RWPE2 (cell line): ENCODE data around the gene TAF11L2.
"Not testable (repeated sequence)": the region's sequence is repeated elsewhere in the genome, so short reads cannot be mapped to it uniquely, and the experiment has no call there.

ENCODE experiments used
- ATAC-seq: fragments of 200-7000 bp; cut with Tn5 transposase; 3 replicates; pipeline ENCODE4 v1.9.1; 2021; ENCODE audit warnings: low read depth
- DNase-seq: peaks from one replicate; pipeline ENCODE4 v3.0.0-alpha.2; 2020; ENCODE audit warnings: low spot score
- H3K27ac ChIP-seq: fragments of 450-650 bp; 2 replicates; pipeline ENCODE4 v1.5.1; 2017; ENCODE audit warnings: mild to moderate bottlenecking; ENCODE audit not compliant: poor library complexity, severe bottlenecking
- H3K27me3 ChIP-seq: fragments of 250-450 bp; sonication (Bioruptor Pico); 2 replicates; pipeline ENCODE4 v1.5.1; 2021; ENCODE audit warnings: mild to moderate bottlenecking, moderate library complexity; ENCODE audit not compliant: insufficient read depth, poor library complexity, severe bottlenecking
- H3K36me3 ChIP-seq: fragments of 250-450 bp; sonication (Bioruptor Pico); 2 replicates; pipeline ENCODE4 v1.5.1; 2020; ENCODE audit warnings: low read depth, mild to moderate bottlenecking, moderate library complexity
- H3K4me1 ChIP-seq: fragments of 250-450 bp; sonication (Bioruptor Pico); 2 replicates; pipeline ENCODE4 v1.5.1; 2021; ENCODE audit warnings: mild to moderate bottlenecking, moderate library complexity; ENCODE audit not compliant: insufficient read depth, poor library complexity, severe bottlenecking
- H3K4me3 ChIP-seq: fragments of 250-450 bp; sonication (Bioruptor Pico); 2 replicates; pipeline ENCODE4 v1.5.1; 2021; ENCODE audit warnings: mild to moderate bottlenecking, moderate library complexity; ENCODE audit not compliant: severe bottlenecking
- H3K9me3 ChIP-seq: fragments of 250-450 bp; sonication (Bioruptor Pico); 2 replicates; pipeline ENCODE4 v1.5.1; 2021; ENCODE audit warnings: mild to moderate bottlenecking, moderate library complexity; ENCODE audit not compliant: severe bottlenecking
- TF ChIP-seq, protein P1 (sequence below): fragments of 450-650 bp; IDR thresholded peaks from one replicate; pipeline ENCODE4 v1.5.1; 2017; ENCODE audit warnings: mild to moderate bottlenecking, moderate library complexity; ENCODE audit not compliant: poor library complexity, severe bottlenecking

TAF11L2 gene

DNA sequence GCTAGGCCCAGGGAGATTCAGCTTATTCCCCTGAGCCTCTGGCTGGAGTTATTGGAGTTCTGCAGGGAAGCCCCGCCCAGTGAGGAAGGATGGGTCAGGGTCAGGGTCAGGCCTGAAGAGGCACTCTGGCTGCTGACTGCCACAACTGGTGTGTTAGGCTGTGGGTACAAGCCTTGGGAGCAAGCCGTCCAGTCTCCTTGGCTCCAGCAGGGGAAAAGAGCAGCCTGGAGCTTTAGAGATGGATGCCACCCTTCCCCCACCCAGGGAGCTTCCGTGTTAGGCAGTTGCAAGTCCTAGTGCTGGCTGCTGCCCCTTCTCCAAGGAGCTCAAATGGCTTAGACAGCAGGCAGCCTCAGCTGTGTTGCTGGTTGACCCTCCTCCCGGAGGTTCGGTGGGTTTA lies 34.4 kb upstream of the TAF11L2 start:
- no peaks in the 10 kb centered on the region for H3K36me3 ChIP-seq
- no peak for DNase-seq
- ATAC-seq: no peak
- H3K27ac ChIP-seq: no peak overlapping the region
- H3K4me1 ChIP-seq: no peaks in the 10 kb centered on the region
- no peak overlapping the region for H3K4me3 ChIP-seq
- H3K9me3 ChIP-seq: no peaks in the 10 kb centered on the region
- TF ChIP-seq, protein P1, sequence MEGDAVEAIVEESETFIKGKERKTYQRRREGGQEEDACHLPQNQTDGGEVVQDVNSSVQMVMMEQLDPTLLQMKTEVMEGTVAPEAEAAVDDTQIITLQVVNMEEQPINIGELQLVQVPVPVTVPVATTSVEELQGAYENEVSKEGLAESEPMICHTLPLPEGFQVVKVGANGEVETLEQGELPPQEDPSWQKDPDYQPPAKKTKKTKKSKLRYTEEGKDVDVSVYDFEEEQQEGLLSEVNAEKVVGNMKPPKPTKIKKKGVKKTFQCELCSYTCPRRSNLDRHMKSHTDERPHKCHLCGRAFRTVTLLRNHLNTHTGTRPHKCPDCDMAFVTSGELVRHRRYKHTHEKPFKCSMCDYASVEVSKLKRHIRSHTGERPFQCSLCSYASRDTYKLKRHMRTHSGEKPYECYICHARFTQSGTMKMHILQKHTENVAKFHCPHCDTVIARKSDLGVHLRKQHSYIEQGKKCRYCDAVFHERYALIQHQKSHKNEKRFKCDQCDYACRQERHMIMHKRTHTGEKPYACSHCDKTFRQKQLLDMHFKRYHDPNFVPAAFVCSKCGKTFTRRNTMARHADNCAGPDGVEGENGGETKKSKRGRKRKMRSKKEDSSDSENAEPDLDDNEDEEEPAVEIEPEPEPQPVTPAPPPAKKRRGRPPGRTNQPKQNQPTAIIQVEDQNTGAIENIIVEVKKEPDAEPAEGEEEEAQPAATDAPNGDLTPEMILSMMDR: no peak
- H3K27me3 ChIP-seq: no peaks in the 10 kb centered on the region

DNA sequence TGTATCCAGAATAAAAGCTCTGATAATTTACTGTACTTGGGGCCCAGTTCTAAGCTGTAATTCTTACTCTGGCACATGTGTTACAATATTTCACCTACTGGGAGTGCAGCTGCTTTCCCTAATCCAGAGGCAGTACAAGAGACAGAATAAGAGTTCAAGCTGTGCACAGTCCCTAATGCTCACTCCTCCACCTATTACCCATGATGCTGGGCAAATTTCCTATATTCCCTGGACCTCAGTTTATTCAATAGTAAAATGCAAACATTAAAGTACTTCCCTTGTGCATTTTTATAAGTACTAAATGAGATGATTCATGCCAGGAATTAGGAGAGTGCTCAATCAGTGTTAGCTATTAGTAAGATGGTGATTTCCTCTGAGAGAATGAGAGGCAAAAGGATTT lies 28.0 kb upstream of the TAF11L2 start:
- DNase-seq (no peak), ATAC-seq (no peak)
- Histone ChIP-seq H3K36me3 (no peaks in the 10 kb centered on the region), H3K9me3 (no peaks in the 10 kb centered on the region), H3K4me1 (no peaks in the 10 kb centered on the region), H3K27me3 (no peaks in the 10 kb centered on the region), H3K27ac (no peak overlapping the region), H3K4me3 (no peak overlapping the region)
- TF ChIP-seq, protein P1: no peak

DNA sequence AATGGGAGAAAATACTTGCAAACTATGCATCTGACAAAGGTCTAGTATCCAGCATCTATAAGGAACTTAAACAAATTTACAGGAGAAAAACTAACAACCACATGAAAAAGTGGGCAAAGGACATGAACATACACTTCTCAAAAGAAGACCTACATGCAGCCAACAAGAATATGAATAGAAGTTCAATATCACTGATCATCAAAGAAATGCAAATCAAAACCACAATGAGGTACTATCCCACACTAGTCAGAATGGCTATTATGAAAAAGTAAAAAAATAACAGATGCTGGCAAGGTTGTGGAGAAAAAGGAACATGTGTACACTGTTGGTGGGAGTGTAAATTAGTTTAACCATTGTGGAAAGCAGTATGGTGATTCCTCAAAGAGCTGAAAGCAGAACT lies 23.0 kb upstream of the TAF11L2 start:
- not testable (repeated sequence) for H3K4me1 ChIP-seq, DNase-seq, H3K27ac ChIP-seq, H3K27me3 ChIP-seq, H3K4me3 ChIP-seq, H3K9me3 ChIP-seq, H3K36me3 ChIP-seq, ATAC-seq

DNA sequence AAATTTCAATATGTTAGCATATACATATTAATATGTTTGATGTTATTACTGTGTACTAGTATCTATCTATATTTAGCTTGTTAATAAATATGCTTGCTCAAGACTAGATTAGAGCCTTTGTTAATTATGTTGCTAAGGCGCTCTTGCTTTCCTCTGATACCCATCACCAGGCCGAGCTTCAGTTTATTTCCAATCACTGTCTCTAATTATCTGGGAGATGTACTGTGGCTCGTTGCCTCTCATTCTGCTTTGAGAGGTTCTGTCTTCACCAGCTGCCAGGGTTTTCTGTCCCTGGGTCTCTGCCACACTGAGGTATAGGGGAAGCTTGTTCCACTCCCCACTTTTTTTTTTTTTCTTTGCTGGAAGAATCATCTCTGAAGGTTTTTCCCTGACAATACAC lies 21.0 kb upstream of the TAF11L2 start:
- DNase-seq (no peak), ATAC-seq (no peak)
- no peaks in the 10 kb centered on the region for H3K36me3 ChIP-seq
- H3K4me3 ChIP-seq: no peak overlapping the region
- TF ChIP-seq, protein P1: no peak
- no peak overlapping the region for H3K27ac ChIP-seq
- H3K4me1 ChIP-seq: no peaks in the 10 kb centered on the region
- no peaks in the 10 kb centered on the region for H3K27me3 ChIP-seq
- no peaks in the 10 kb centered on the region for H3K9me3 ChIP-seq

DNA sequence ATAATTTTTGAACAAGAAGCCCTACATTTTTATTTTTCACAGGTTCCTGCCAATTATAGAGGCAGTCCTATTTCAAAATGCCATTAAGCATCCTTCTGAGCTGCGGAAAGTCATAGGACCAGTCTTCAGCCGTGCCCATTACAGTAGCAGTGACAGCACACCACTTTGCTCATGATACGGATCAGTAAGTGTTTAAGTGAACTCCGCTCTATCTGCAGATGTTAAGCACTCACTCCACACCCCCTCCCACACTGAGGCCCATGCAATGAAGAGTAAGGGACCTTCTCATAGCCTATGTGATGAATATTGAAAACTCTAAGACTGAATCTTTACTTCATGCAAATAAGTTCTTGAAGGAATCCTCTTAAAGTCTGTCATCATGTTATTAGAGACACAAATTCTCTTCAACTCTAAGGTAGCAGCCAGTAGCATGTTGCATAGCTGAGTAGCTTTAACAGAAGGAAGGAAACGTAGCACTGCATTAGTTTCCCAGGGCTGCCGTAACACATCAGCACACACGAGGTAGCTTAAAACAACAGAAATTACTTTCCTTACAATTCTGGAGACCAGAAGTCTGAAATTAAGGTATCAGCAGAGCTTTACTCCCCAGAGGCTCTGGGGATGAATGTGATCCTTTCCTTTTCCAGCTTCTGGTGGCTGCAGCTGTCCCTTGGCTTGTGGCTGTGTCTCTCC lies 20.3 kb upstream of the TAF11L2 start:
- no peak; the same call in 2 of the 3 replicates for ATAC-seq
- Histone ChIP-seq H3K27me3 (no peaks in the 10 kb centered on the region), H3K4me3 (no peak overlapping the region), H3K36me3 (no peaks in the 10 kb centered on the region), H3K4me1 (no peaks in the 10 kb centered on the region), H3K9me3 (no peaks in the 10 kb centered on the region), H3K27ac (no peak overlapping the region)
- no peak for DNase-seq
- TF ChIP-seq, protein P1: no peak
